HEK293 (cell line): ENCODE data around the gene MBP.

Experiments used
- CTCF ChIA-PET: fragments of 350-600 bp; formaldehyde crosslinking; extraction: SDS; loops from one replicate; lab custom pipeline; 2021; ENCODE audit warnings: antibody characterized with exemption; lab: Yijun Ruan, JAX
- POLR2A ChIA-PET: fragments of 300-600 bp; formaldehyde crosslinking; extraction: SDS; loops from one replicate; lab custom pipeline; 2020; ENCODE audit warnings: antibody characterized with exemption, inconsistent platforms; lab: Yijun Ruan, JAX
- H3K27ac ChIP-seq: fragments of 200-500 bp; sonication (Bioruptor generic); 2 replicates; pipeline ENCODE4 v1.5.1; 2014; ENCODE audit warnings: low read depth, low read length, control low read depth, inconsistent platforms; ENCODE audit errors: extremely low read depth
- H3K36me3 ChIP-seq, 2 experiments: fragments of 200-500 bp in 1 of 2; sonication (Bioruptor generic) in 1 of 2; 1 replicate in 1 of 2; 2 replicates in 1 of 2; pipeline ENCODE4 v1.5.1; 2014 to 2017; ENCODE audit warnings: inconsistent platforms in 2 of 2, low read length in 2 of 2; ENCODE audit not compliant: control insufficient read depth in 2 of 2, insufficient read depth in 1 of 2
- H3K4me1 ChIP-seq: fragments of 200-500 bp; sonication (Bioruptor generic); 2 replicates; pipeline ENCODE4 v1.5.1; 2014; ENCODE audit warnings: mild to moderate bottlenecking, low read length, inconsistent platforms; ENCODE audit not compliant: control insufficient read depth, insufficient read depth
- H3K4me3 ChIP-seq: 2 replicates; pipeline ENCODE4 v1.5.1; 2011; ENCODE audit warnings: low read depth, mild to moderate bottlenecking, control low read depth, low read length, moderate library complexity
- H3K9me3 ChIP-seq: fragments of 200-500 bp; sonication (Bioruptor generic); 2 replicates; pipeline ENCODE4 v1.5.1; 2014; ENCODE audit warnings: low read depth, low read length, inconsistent platforms; ENCODE audit not compliant: control insufficient read depth, insufficient read depth
- INSM2 ChIP-seq: fragments of 450-650 bp; formaldehyde crosslinking; IDR thresholded peaks from 2 replicates; pipeline ENCODE4 v1.5.1; 2016; ENCODE audit warnings: missing biosample characterization, missing genetic modification characterization
- PRDM4 ChIP-seq: fragments of 450-650 bp; formaldehyde crosslinking; IDR thresholded peaks from 2 replicates; pipeline ENCODE4 v1.5.1; 2017; ENCODE audit warnings: missing biosample characterization, missing genetic modification characterization
- TCF7L2 ChIP-seq: IDR thresholded peaks from 2 replicates; pipeline ENCODE4 v1.6.1; 2011; ENCODE audit warnings: low read depth, mild to moderate bottlenecking, inconsistent platforms, low read length, moderate library complexity, borderline replicate concordance
- WT1 ChIP-seq: fragments of 450-650 bp; formaldehyde crosslinking; IDR thresholded peaks from 2 replicates; pipeline ENCODE4 v1.5.1; 2016; ENCODE audit warnings: missing biosample characterization, missing genetic modification characterization
- ZFP41 ChIP-seq: fragments of 450-650 bp; formaldehyde crosslinking; IDR thresholded peaks from 2 replicates; pipeline ENCODE4 v1.5.1; 2016; ENCODE audit warnings: missing biosample characterization, missing genetic modification characterization, borderline replicate concordance
- ZNF157 ChIP-seq: fragments of 450-650 bp; formaldehyde crosslinking; IDR thresholded peaks from 2 replicates; pipeline ENCODE4 v1.5.1; 2016; ENCODE audit warnings: missing biosample characterization, missing genetic modification characterization
- ZNF292 ChIP-seq: fragments of 450-650 bp; formaldehyde crosslinking; IDR thresholded peaks from 2 replicates; pipeline ENCODE4 v1.5.1; 2016; ENCODE audit warnings: low read depth, missing biosample characterization, missing genetic modification characterization, borderline replicate concordance
- ZNF335 ChIP-seq: fragments of 450-650 bp; formaldehyde crosslinking; conservative IDR thresholded peaks from 2 replicates; pipeline ENCODE4 v1.5.1; 2016; ENCODE audit warnings: missing biosample characterization, missing genetic modification characterization
- ZNF341 ChIP-seq: fragments of 450-650 bp; formaldehyde crosslinking; IDR thresholded peaks from 2 replicates; pipeline ENCODE4; 2016; ENCODE audit warnings: low read depth, missing biosample characterization, missing genetic modification characterization
- ZNF37A ChIP-seq: fragments of 450-650 bp; IDR thresholded peaks from 2 replicates; pipeline ENCODE4 v1.5.1; 2018; ENCODE audit warnings: missing biosample characterization, missing genetic modification characterization
- ZNF596 ChIP-seq: fragments of 450-650 bp; IDR thresholded peaks from 2 replicates; pipeline ENCODE4 v1.5.0; 2018; ENCODE audit warnings: missing biosample characterization, mild to moderate bottlenecking, missing genetic modification characterization, moderate library complexity
- ZSCAN30 ChIP-seq: fragments of 450-650 bp; IDR thresholded peaks from 2 replicates; pipeline ENCODE4 v1.5.1; 2018; ENCODE audit warnings: missing biosample characterization, mild to moderate bottlenecking, missing genetic modification characterization, moderate library complexity
- TF ChIP-seq, protein P1 (sequence below): fragments of 450-650 bp; formaldehyde crosslinking; IDR thresholded peaks from 2 replicates; pipeline ENCODE4 v1.5.0; 2017; ENCODE audit warnings: missing biosample characterization, missing genetic modification characterization, borderline replicate concordance
- TF ChIP-seq, protein P2 (sequence below): fragments of 450-650 bp; formaldehyde crosslinking; IDR thresholded peaks from 2 replicates; pipeline ENCODE4 v1.5.1; 2017; ENCODE audit warnings: missing biosample characterization, missing genetic modification characterization
- TF ChIP-seq, protein P3 (sequence below): fragments of 450-650 bp; formaldehyde crosslinking; conservative IDR thresholded peaks from 2 replicates; pipeline ENCODE4 v1.5.1; 2016; ENCODE audit warnings: low read depth, missing biosample characterization, missing genetic modification characterization

MBP gene

GRCh38 chr18:77108001-77108692, 24.4 kb downstream of the MBP start:
- TF ChIP-seq PRDM4 (tag by site-specific recombination) (no peak), TCF7L2 (no peak)
- TF ChIP-seq, protein P1, sequence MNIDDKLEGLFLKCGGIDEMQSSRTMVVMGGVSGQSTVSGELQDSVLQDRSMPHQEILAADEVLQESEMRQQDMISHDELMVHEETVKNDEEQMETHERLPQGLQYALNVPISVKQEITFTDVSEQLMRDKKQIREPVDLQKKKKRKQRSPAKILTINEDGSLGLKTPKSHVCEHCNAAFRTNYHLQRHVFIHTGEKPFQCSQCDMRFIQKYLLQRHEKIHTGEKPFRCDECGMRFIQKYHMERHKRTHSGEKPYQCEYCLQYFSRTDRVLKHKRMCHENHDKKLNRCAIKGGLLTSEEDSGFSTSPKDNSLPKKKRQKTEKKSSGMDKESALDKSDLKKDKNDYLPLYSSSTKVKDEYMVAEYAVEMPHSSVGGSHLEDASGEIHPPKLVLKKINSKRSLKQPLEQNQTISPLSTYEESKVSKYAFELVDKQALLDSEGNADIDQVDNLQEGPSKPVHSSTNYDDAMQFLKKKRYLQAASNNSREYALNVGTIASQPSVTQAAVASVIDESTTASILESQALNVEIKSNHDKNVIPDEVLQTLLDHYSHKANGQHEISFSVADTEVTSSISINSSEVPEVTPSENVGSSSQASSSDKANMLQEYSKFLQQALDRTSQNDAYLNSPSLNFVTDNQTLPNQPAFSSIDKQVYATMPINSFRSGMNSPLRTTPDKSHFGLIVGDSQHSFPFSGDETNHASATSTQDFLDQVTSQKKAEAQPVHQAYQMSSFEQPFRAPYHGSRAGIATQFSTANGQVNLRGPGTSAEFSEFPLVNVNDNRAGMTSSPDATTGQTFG (tag by site-specific recombination), result no peak
- Histone ChIP-seq H3K27ac (no peak overlapping the region), H3K4me1 (no peaks in the 10 kb centered on the region), H3K9me3 (no peaks in the 10 kb centered on the region), H3K36me3 (no peaks in the 10 kb centered on the region; a peak in 1 of 3 replicates), H3K4me3 (no peak overlapping the region)
- ChIA-PET POLR2A (no interaction called here), CTCF (interaction anchor here (0.6 to 1.0 kb wide), 4 partner anchors 32 to 125 kb away, joined by 3 to 4 read pairs (median 3); no protein-coding TSS in a partner anchor)

- no peak for TF ChIP-seq INSM2 (tag by site-specific recombination)
- TF ChIP-seq ZSCAN30 (tag by site-specific recombination), result no peak
- TF ChIP-seq, protein P2, sequence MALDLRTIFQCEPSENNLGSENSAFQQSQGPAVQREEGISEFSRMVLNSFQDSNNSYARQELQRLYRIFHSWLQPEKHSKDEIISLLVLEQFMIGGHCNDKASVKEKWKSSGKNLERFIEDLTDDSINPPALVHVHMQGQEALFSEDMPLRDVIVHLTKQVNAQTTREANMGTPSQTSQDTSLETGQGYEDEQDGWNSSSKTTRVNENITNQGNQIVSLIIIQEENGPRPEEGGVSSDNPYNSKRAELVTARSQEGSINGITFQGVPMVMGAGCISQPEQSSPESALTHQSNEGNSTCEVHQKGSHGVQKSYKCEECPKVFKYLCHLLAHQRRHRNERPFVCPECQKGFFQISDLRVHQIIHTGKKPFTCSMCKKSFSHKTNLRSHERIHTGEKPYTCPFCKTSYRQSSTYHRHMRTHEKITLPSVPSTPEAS (tag by site-specific recombination), result no peak
- TF ChIP-seq, protein P3, sequence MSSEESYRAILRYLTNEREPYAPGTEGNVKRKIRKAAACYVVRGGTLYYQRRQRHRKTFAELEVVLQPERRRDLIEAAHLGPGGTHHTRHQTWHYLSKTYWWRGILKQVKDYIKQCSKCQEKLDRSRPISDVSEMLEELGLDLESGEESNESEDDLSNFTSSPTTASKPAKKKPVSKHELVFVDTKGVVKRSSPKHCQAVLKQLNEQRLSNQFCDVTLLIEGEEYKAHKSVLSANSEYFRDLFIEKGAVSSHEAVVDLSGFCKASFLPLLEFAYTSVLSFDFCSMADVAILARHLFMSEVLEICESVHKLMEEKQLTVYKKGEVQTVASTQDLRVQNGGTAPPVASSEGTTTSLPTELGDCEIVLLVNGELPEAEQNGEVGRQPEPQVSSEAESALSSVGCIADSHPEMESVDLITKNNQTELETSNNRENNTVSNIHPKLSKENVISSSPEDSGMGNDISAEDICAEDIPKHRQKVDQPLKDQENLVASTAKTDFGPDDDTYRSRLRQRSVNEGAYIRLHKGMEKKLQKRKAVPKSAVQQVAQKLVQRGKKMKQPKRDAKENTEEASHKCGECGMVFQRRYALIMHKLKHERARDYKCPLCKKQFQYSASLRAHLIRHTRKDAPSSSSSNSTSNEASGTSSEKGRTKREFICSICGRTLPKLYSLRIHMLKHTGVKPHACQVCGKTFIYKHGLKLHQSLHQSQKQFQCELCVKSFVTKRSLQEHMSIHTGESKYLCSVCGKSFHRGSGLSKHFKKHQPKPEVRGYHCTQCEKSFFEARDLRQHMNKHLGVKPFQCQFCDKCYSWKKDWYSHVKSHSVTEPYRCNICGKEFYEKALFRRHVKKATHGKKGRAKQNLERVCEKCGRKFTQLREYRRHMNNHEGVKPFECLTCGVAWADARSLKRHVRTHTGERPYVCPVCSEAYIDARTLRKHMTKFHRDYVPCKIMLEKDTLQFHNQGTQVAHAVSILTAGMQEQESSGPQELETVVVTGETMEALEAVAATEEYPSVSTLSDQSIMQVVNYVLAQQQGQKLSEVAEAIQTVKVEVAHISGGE (tag by site-specific recombination), result no peak
- TF ChIP-seq ZNF596 (tag by site-specific recombination), result no peak
- TF ChIP-seq ZNF335, result no peak
- TF ChIP-seq ZNF292 (tag by site-specific recombination), result no peak
- no peak for TF ChIP-seq ZNF157 (tag by site-specific recombination)
- TF ChIP-seq ZNF341, result no peak
- TF ChIP-seq WT1, result no peak
- no peak for TF ChIP-seq ZNF37A
- TF ChIP-seq ZFP41 (tag by site-specific recombination), result no peak
- Histone ChIP-seq H3K27ac (no peak overlapping the region), H3K4me3 (no peak overlapping the region), H3K36me3 (no peaks in the 10 kb centered on the region; a peak in 1 of 3 replicates), H3K9me3 (no peaks in the 10 kb centered on the region), H3K4me1 (peaks cover 5% of the 10 kb centered on the region)
- ChIA-PET CTCF (interaction anchor here (0.7 to 1.0 kb wide), 2 partner anchors 17 to 33 kb away, joined by 3 read pairs; no protein-coding TSS in a partner anchor), POLR2A (no interaction called here)
These were observed 25.3 kb downstream of the MBP start for GRCh38 chr18:77107292-77107691.
